GM19397 (cell line): ENCODE results near the gene NHS.
A peak's percentile ranks its signal among the peaks of the same experiment; 100 is the strongest.

Experiments used
- ATAC-seq: cut with Tn5 transposase; IDR thresholded peaks from one replicate; pipeline ENCODE4 v1.9.1; 2021; ENCODE audit warnings: mild to moderate bottlenecking, moderate library complexity; ENCODE audit not compliant: unreplicated experiment

NHS gene

GRCh38 chrX:17718649-17719165, 343.7 kb downstream of the NHS start:
- ATAC-seq = no peak

- ATAC-seq = no peak
Observed at GRCh38 chrX:17719711-17720110, 344.7 kb downstream of the NHS start.

- ATAC-seq = no peak
Observed at GRCh38 chrX:17721715-17722114, 346.7 kb downstream of the NHS start.

- ATAC-seq = no peak
Observed at GRCh38 chrX:17725181-17725580, 350.2 kb downstream of the NHS start.

GRCh38 chrX:17732138-17732783, 357.3 kb downstream of the NHS start:
- no peak for ATAC-seq

- no peak for ATAC-seq
Observed at GRCh38 chrX:17735406-17735805, 360.4 kb downstream of the NHS start.

GRCh38 chrX:17736478-17736855, 361.5 kb downstream of the NHS start:
- ATAC-seq = no peak

- peak; percentile 76 for ATAC-seq
Observed at GRCh38 chrX:17736856-17737709, 362.1 kb downstream of the NHS start, which contains the start of gene SCML1. TSS of gene SCML1 (plus strand) at chrX:17737493. CDS start at chrX:17744187, 6,694 bp downstream.

GRCh38 chrX:17737710-17737985, 362.6 kb downstream of the NHS start:
- peak; percentile 4 for ATAC-seq

- peak; percentile 3 for ATAC-seq
Observed at GRCh38 chrX:17737986-17738713, 363.1 kb downstream of the NHS start.

- ATAC-seq = no peak
Observed at GRCh38 chrX:17738737-17739535, 363.9 kb downstream of the NHS start.

GRCh38 chrX:17740137-17741122, 365.4 kb downstream of the NHS start:
- no peak for ATAC-seq

- ATAC-seq = no peak
Observed at GRCh38 chrX:17741123-17741511, 366.1 kb downstream of the NHS start.

GRCh38 chrX:17743913-17744312, 368.9 kb downstream of the NHS start:
- no peak for ATAC-seq

GRCh38 chrX:17744896-17745523, 370.0 kb downstream of the NHS start:
- ATAC-seq = no peak

- ATAC-seq = no peak
Observed at GRCh38 chrX:17747692-17748091, 372.7 kb downstream of the NHS start.

- ATAC-seq = no peak
Observed at GRCh38 chrX:17748684-17749083, 373.7 kb downstream of the NHS start.

- no peak for ATAC-seq
Observed at GRCh38 chrX:17750436-17750835, 375.4 kb downstream of the NHS start.

- no peak for ATAC-seq
Observed at GRCh38 chrX:17758382-17758781, 383.4 kb downstream of the NHS start.
